NCI-H524 (cell line): ENCODE results near the gene TMEM184B.
A peak's percentile ranks its signal among the peaks of the same experiment; 100 is the strongest.
"Not testable (repeated sequence)": the region's sequence is repeated elsewhere in the genome, so short reads cannot be mapped to it uniquely, and the experiment has no call there.

Experiments
- DNase-seq, 2 experiments: peaks; one replicate each; lab custom pipeline; 2025; lab: John Stamatoyannopoulos, UW

TMEM184B gene

GRCh38 chr22:38249301-38249700, 23.5 kb downstream of the TMEM184B start:
- DNase-seq, result no peak

GRCh38 chr22:38248280-38248679, 24.5 kb downstream of the TMEM184B start:
- no peak for DNase-seq

GRCh38 chr22:38247713-38248112, 25.1 kb downstream of the TMEM184B start:
- no peak for DNase-seq

- no peak for DNase-seq
These were observed 26.1 kb downstream of the TMEM184B start for GRCh38 chr22:38246692-38247091.

- no peak for DNase-seq
These were observed 26.7 kb downstream of the TMEM184B start for GRCh38 chr22:38246046-38246658.

- DNase-seq, result no peak
These were observed 28.7 kb downstream of the TMEM184B start for GRCh38 chr22:38244106-38244505.

- peak; percentile 98 for DNase-seq
These were observed 29.6 kb downstream of the TMEM184B start for GRCh38 chr22:38243007-38243765.

GRCh38 chr22:38240734-38241252, 32.0 kb downstream of the TMEM184B start:
- peak in 1 of 2 experiments; percentile 16 for DNase-seq

GRCh38 chr22:38239101-38239761, 33.6 kb downstream of the TMEM184B start:
- peak; percentile 91 to 93 for DNase-seq

- no peak for DNase-seq
These were observed 34.2 kb downstream of the TMEM184B start for GRCh38 chr22:38238519-38239071.

- no peak for DNase-seq
These were observed 36.0 kb downstream of the TMEM184B start for GRCh38 chr22:38236786-38237185.

GRCh38 chr22:38235240-38235850, 37.5 kb downstream of the TMEM184B start:
- DNase-seq, result no peak

- not testable (repeated sequence) for DNase-seq
These were observed 39.0 kb downstream of the TMEM184B start for GRCh38 chr22:38233856-38234255.

GRCh38 chr22:38233427-38233826, 39.4 kb downstream of the TMEM184B start:
- DNase-seq, result no peak

GRCh38 chr22:38232196-38232595, 40.6 kb downstream of the TMEM184B start:
- DNase-seq, result no peak

GRCh38 chr22:38230916-38231315, 41.9 kb downstream of the TMEM184B start:
- no peak for DNase-seq

GRCh38 chr22:38230108-38230825, 42.5 kb downstream of the TMEM184B start:
- DNase-seq, result peak in 1 of 2 experiments; percentile 24

GRCh38 chr22:38228873-38229740, 43.7 kb downstream of the TMEM184B start:
- DNase-seq, result no peak

- no peak for DNase-seq
These were observed 44.4 kb downstream of the TMEM184B start for GRCh38 chr22:38228326-38228872.
